PC-9 (cell line): ENCODE results near the gene ACACA. TPM values are rescaled to one million over a fixed set of nuclear protein-coding genes. Genes with fewer than 3 reads are reported as not detected.
"Not testable (repeated sequence)": the region's sequence is repeated elsewhere in the genome, so short reads cannot be mapped to it uniquely, and the experiment has no call there.

ENCODE experiments used
- BruUV-seq: library from RNA; stranded (reverse); fragments of 400-500 nt; replicated peaks from 2 replicates; lab custom pipeline; 2021; lab: Mats Ljungman, UMichigan
- CTCF ChIA-PET: fragments of 300-600 bp; sonication (Branson Sonifier 250); formaldehyde crosslinking; loops from one replicate; lab custom pipeline; 2022; ENCODE audit warnings: antibody characterized with exemption; lab: Charles Lee
- POLR2A ChIA-PET: fragments of 300-600 bp; sonication (Branson Sonifier 250); formaldehyde crosslinking; loops from one replicate; lab custom pipeline; 2022; ENCODE audit warnings: antibody characterized with exemption; ENCODE audit not compliant: unreplicated experiment; lab: Charles Lee
- DNase-seq, 2 experiments: peaks; one replicate each; pipeline versions ENCODE4 v3.0.0 to v3.0.0-alpha.2; 2015 to 2022; ENCODE audit warnings: mixed read lengths in 1 of 2
- H2AFZ ChIP-seq: fragments of 200-600 bp; sonication (generic); 2 replicates; pipeline ENCODE4 v1.8.1; 2017; ENCODE audit warnings: antibody characterized with exemption
- H3F3A ChIP-seq: fragments of 200-600 bp; sonication (generic); 2 replicates; pipeline ENCODE4 v1.8.1; 2017; ENCODE audit warnings: antibody characterized with exemption, mild to moderate bottlenecking, low read depth; ENCODE audit not compliant: insufficient read depth
- H3K27ac ChIP-seq: fragments of 200-600 bp; sonication (generic); 2 replicates; pipeline ENCODE4 v1.6.1; 2016; ENCODE audit warnings: mixed run types
- H3K27me3 ChIP-seq: fragments of 200-600 bp; sonication (generic); 2 replicates; pipeline ENCODE4 v1.6.1; 2016; ENCODE audit warnings: low read depth, mixed run types; ENCODE audit not compliant: insufficient read depth
- H3K36me3 ChIP-seq: fragments of 200-600 bp; sonication (generic); 2 replicates; pipeline ENCODE4 v1.6.1; 2016; ENCODE audit warnings: low read depth, mixed run types
- H3K4me1 ChIP-seq: fragments of 200-600 bp; sonication (generic); replicated peaks from 2 replicates; pipeline ENCODE4 v1.6.1; 2016; ENCODE audit warnings: mixed run types; ENCODE audit not compliant: insufficient read depth
- H3K4me2 ChIP-seq: fragments of 200-600 bp; sonication (generic); 2 replicates; pipeline ENCODE4 v1.6.1; 2017; ENCODE audit warnings: mixed run types
- H3K4me3 ChIP-seq: fragments of 200-600 bp; sonication (generic); 2 replicates; pipeline ENCODE4 v1.6.1; 2016; ENCODE audit warnings: mixed run types
- H3K79me2 ChIP-seq: fragments of 200-600 bp; sonication (generic); 2 replicates; pipeline ENCODE4 v1.6.1; 2017; ENCODE audit warnings: low read depth, mixed run types
- H3K9me2 ChIP-seq: fragments of 200-600 bp; sonication (generic); 2 replicates; pipeline ENCODE4 v1.8.1; 2017; ENCODE audit warnings: mild to moderate bottlenecking; ENCODE audit not compliant: insufficient read depth
- H3K9me3 ChIP-seq: fragments of 200-600 bp; sonication (generic); 2 replicates; pipeline ENCODE4 v1.8.1; 2016; ENCODE audit warnings: low read depth; ENCODE audit not compliant: insufficient read depth
- H4K20me1 ChIP-seq: fragments of 200-600 bp; sonication (generic); 2 replicates; pipeline ENCODE4 v1.8.1; 2017; ENCODE audit not compliant: insufficient read depth
- EZH2 ChIP-seq: fragments of 200-600 bp; sonication (generic); IDR thresholded peaks from 2 replicates; pipeline ENCODE4 v1.8.0; 2017; ENCODE audit warnings: antibody characterized with exemption, low read depth
- intact Hi-C: fragments of 100-400 bp; cut with micrococcal nuclease; formaldehyde crosslinking; loops from one replicate; pipeline ENCODE4 v1.10.0; 2022; ENCODE audit not compliant: unreplicated experiment
- total RNA-seq: library from RNA; stranded (reverse); gene quantifications from 2 replicates; pipeline ENCODE4 v1.2.3, GENCODE V29; 2021
- TF ChIP-seq, protein P1 (sequence below): fragments of 200-600 bp; sonication (generic); conservative IDR thresholded peaks from 2 replicates; pipeline ENCODE4 v1.6.1; 2017; ENCODE audit warnings: mixed run types, antibody characterized with exemption, mild to moderate bottlenecking, moderate library complexity

Gene ACACA
- total RNA-seq, 1 experiment from 2014 or later, result 185 TPM

DNA sequence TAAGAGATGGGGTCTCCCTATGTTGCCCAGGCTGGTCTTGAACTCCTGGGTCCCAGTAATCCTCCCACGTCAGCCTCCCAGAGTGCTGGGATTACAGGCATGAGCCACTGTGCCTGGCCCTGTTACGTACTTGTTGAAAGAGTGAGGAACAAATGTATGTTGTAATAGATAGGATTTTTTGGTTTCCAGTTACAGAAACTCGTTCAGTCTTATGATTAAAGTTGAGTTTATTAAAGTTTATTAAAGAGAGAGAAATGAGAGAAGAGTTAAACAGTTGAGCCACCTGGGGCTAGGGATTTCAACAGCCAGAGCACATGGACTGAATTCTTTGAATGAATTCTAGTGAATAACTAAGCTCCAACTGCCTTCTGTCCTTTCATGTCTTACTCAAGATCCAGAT, 3.7 kb upstream of the ACACA start:
- no peaks in the 10 kb centered on the region for H3K27me3 ChIP-seq
- no peaks in the 10 kb centered on the region for H3K9me3 ChIP-seq
- H3F3A ChIP-seq, result peaks cover 22% of the 10 kb centered on the region
- H3K9me2 ChIP-seq, result no peaks in the 10 kb centered on the region
- no peak overlapping the region for H3K4me2 ChIP-seq
- ChIA-PET POLR2A (no interaction called here), CTCF (no interaction called here)
- H3K4me3 ChIP-seq, result no peak overlapping the region
- H2AFZ ChIP-seq, result no peak overlapping the region
- BruUV-seq, result no TSS peak
- H3K4me1 ChIP-seq, result peaks cover 10% of the 10 kb centered on the region
- no peak overlapping the region for H3K27ac ChIP-seq
- intact Hi-C loops, result no loop called here
- TF ChIP-seq EZH2, result no peak
- TF ChIP-seq, protein P1, sequence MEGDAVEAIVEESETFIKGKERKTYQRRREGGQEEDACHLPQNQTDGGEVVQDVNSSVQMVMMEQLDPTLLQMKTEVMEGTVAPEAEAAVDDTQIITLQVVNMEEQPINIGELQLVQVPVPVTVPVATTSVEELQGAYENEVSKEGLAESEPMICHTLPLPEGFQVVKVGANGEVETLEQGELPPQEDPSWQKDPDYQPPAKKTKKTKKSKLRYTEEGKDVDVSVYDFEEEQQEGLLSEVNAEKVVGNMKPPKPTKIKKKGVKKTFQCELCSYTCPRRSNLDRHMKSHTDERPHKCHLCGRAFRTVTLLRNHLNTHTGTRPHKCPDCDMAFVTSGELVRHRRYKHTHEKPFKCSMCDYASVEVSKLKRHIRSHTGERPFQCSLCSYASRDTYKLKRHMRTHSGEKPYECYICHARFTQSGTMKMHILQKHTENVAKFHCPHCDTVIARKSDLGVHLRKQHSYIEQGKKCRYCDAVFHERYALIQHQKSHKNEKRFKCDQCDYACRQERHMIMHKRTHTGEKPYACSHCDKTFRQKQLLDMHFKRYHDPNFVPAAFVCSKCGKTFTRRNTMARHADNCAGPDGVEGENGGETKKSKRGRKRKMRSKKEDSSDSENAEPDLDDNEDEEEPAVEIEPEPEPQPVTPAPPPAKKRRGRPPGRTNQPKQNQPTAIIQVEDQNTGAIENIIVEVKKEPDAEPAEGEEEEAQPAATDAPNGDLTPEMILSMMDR, result no peak
- H4K20me1 ChIP-seq, result no peaks in the 10 kb centered on the region; the same call in 1 of the 2 replicates
- DNase-seq, result no peak
- peaks cover 13% of the 10 kb centered on the region; the same call in 1 of the 2 replicates for H3K36me3 ChIP-seq
- H3K79me2 ChIP-seq, result peaks cover 45% of the 10 kb centered on the region

DNA sequence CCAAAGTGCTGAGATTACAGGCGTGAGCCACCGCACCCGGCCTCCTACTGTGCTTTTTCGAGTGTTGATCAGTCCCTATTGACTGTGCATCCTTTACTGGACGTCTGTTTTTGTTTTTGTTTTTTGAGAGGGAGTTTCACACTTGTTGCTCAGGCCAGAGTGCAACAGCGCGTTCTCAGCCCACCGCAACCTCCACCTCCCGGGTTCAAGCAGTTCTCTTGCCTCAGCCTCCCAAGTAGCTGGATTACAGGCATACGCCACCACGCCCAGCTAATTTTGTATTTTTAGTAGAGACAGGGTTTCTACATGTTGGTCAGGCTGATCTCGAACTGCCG, 1.5 kb upstream of the ACACA start:
- POLR2A ChIA-PET, H3K36me3 ChIP-seq, H3K9me3 ChIP-seq, H4K20me1 ChIP-seq, BruUV-seq, H3K27me3 ChIP-seq, intact Hi-C loops, DNase-seq, H3K9me2 ChIP-seq, H2AFZ ChIP-seq: not testable (repeated sequence)
- H3K4me1 ChIP-seq, result peaks cover 25% of the 10 kb centered on the region
- peaks cover 65% of the 10 kb centered on the region for H3K79me2 ChIP-seq
- H3F3A ChIP-seq, result peaks cover 22% of the 10 kb centered on the region
- CTCF ChIA-PET, result interaction anchor here (0.6 to 1.6 kb wide), 2 partner anchors 10 to 35 kb away, joined by 4 to 10 read pairs; no protein-coding TSS in a partner anchor
- H3K27ac ChIP-seq, result 0 out of 2 replicates have a peak overlapping the region, but pooled peaks have one; percentile 67
- peak overlapping the region; percentile 89; the same call in 1 of the 2 replicates for H3K4me3 ChIP-seq
- peak overlapping the region; percentile 99 for H3K4me2 ChIP-seq

DNA sequence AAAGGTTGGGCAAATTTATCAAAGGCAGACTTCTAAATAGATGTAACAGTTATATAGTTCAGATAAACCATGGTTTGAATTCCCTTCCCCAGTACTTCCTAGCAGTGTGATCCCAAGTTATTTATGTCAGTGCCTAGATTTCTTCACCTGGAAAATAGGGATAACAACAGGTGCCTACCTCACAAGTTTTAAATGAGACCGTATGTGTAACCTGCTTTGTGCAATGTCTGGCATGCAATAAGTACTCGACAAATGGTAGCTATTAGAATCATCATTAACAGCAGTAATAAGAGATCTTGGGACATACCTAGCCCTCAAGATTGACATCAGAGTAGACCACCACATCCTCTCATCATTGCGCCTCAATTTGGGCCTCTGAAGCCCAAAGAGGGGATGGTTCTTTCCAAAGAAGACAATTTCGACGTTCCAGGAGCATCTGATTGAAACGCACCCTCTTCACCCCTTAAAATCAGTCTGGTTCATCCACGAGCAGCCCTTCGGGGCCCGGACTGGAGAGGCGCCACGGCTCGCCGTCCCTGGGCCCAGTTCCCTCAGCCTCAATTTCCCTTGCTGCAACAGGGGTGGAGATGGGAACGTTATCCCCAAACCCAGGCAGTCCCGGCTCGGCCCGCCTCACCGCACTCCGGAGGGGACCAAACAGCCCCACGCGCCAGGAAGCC, 541 bp downstream of the ACACA start:
- Histone ChIP-seq H3K4me1 (peaks cover 25% of the 10 kb centered on the region), H3K27me3 (no peaks in the 10 kb centered on the region), H3K36me3 (peaks cover 4% of the 10 kb centered on the region; the same call in 1 of the 2 replicates), H3K9me3 (no peaks in the 10 kb centered on the region), H3K9me2 (no peaks in the 10 kb centered on the region), H3K27ac (peak overlapping the region; percentile 53), H2AFZ (peak overlapping the region; percentile 98), H3K4me3 (peak overlapping the region; percentile 100), H4K20me1 (no peaks in the 10 kb centered on the region; the same call in 1 of the 2 replicates), H3F3A (peaks cover 22% of the 10 kb centered on the region), H3K79me2 (peaks cover 69% of the 10 kb centered on the region), H3K4me2 (peak overlapping the region; percentile 97)
- TF ChIP-seq, protein P1, result no peak
- TF ChIP-seq EZH2, result no peak
- ChIA-PET CTCF (no interaction called here), POLR2A (interaction anchor here (0.6 kb wide), 1 partner anchor 200 kb away, joined by 6 read pairs; no protein-coding TSS in a partner anchor)
- intact Hi-C loops, result loop anchor here (1.0 kb wide), 1 partner anchor 83 kb away; the partner anchor contains the start of gene DUSP14
- TSS peak; percentile 82 for BruUV-seq
- no peak for DNase-seq

DNA sequence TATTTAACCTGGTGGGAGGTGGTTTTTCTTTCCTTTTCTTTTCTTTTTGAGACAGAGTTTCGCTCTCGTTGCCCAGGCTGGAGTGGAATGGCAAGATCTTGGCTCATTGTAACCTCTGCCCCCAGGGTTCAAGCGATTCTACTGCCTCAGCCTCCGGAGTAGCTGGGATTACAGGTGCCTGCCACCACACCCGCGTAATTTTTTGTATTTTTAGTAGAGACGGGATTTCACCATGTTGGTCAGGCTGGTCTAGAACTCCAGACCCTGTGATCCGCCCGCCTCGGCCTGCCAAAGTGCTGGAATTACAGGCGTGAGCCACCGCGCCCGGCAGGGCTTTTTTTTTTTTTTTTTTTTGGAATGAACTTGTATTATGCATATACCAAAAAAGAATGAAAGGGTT, 1.1 kb downstream of the ACACA start:
- POLR2A ChIA-PET, result not testable (repeated sequence)

More for the DNA sequence above, 1.1 kb downstream of the ACACA start:
- peaks cover 26% of the 10 kb centered on the region for H3F3A ChIP-seq
- H3K27ac ChIP-seq, result peak overlapping the region; percentile 53
- H3K4me1 ChIP-seq, result peaks cover 25% of the 10 kb centered on the region
- H3K36me3 ChIP-seq, DNase-seq, H3K9me2 ChIP-seq, intact Hi-C loops, BruUV-seq, H3K27me3 ChIP-seq, H3K9me3 ChIP-seq, H4K20me1 ChIP-seq: not testable (repeated sequence)
- CTCF ChIA-PET, result interaction anchor here (1.9 kb wide), 1 partner anchor 32 kb away, joined by 5 read pairs; no protein-coding TSS in a partner anchor
- H3K4me3 ChIP-seq, result peak overlapping the region; percentile 100
- H3K4me2 ChIP-seq, result peak overlapping the region; percentile 97
- peak overlapping the region; percentile 98; the same call in 1 of the 2 replicates for H2AFZ ChIP-seq
- H3K79me2 ChIP-seq, result peaks cover 69% of the 10 kb centered on the region
